ENCODE measurements around the gene SLC18A2. TPM values are rescaled to one million over a fixed set of nuclear protein-coding genes. Genes with fewer than 3 reads are reported as not detected.
A peak's percentile ranks its signal among the peaks of the same experiment; 100 is the strongest.

The SLC18A2 gene
- total and polyA plus RNA-seq, 9 of the 15 experiments (the other 6 are each of a cell fraction or from before 2014, with no cell fraction given): 0.03 to 5.4 (median 0.40) TPM

GRCh38 chr10:117262291-117262902 lies 21.5 kb downstream of the SLC18A2 start:
- H2AFZ ChIP-seq (ENCODE audit: low read depth, low read length): no peak overlapping the region
- no peaks in the 10 kb centered on the region for H4K20me1 ChIP-seq (replicated peaks; ENCODE audit: control insufficient read depth, insufficient read depth, low read length)
- H3K79me2 ChIP-seq (ENCODE audit: control insufficient read depth, insufficient read depth, low read length): no peaks in the 10 kb centered on the region
- H3K4me2 ChIP-seq (ENCODE audit: insufficient read depth, low read length): no peak overlapping the region
- CTCF ChIA-PET (ENCODE audit: low intra/inter-chr PET ratio): no interaction called here
- no TSS peak for BruUV-seq (replicated peaks)
- intact Hi-C loops (cut with micrococcal nuclease): no loop called here
- WGBS (ENCODE audit: insufficient coverage, low coverage, missing lambda C conversion rate): 33% methylated on average over 10 of the region's 10 CpGs
- no peak overlapping the region for H3K9ac ChIP-seq (ENCODE audit: insufficient read depth in 1 of 2, low read depth in 2 of 2, low read length in 2 of 2)
- H3K27ac ChIP-seq (ENCODE audit: extremely low read depth, low read depth, low read length): no peak overlapping the region
- no peak overlapping the region for H3K4me3 ChIP-seq
- DNase-seq (ENCODE audit: extremely low read depth in 1 of 4, low spot score in 3 of 4) (no peak), ATAC-seq (peak; percentile 37), FAIRE-seq (no peak)
- POLR2A ChIA-PET: interaction anchor here (0.6 to 1.6 kb wide), 3 partner anchors 9 to 18 kb away, joined by 3 to 5 read pairs (median 4); no protein-coding TSS in a partner anchor
- H3K9me3 ChIP-seq (replicated peaks; ENCODE audit: control insufficient read depth, insufficient read depth, low read depth, low read length): no peaks in the 10 kb centered on the region
- H3K36me3 ChIP-seq (ENCODE audit: control insufficient read depth, insufficient read depth, low read length): no peaks in the 10 kb centered on the region
- in situ Hi-C loops (cut with MboI): no loop called here
- peaks cover 8 to 25% of the 10 kb centered on the region in 2 experiments; a peak in 3 of 5 replicates for H3K27me3 ChIP-seq (ENCODE audit: control insufficient read depth in 2 of 2, insufficient read depth in 2 of 2, low read length in 2 of 2)
- H3K9me1 ChIP-seq (ENCODE audit: control insufficient read depth, insufficient read depth, low read length): no peaks in the 10 kb centered on the region
- H3K4me1 ChIP-seq (replicated peaks in 1 of 2; ENCODE audit: control insufficient read depth in 2 of 2, insufficient read depth in 2 of 2, low read length in 2 of 2): peaks cover 5 to 21% of the 10 kb centered on the region in 2 experiments; a peak in 3 of 5 replicates
- TF ChIP-seq MGA (IDR thresholded peaks at IDR 0.05): no peak
- peak; percentile 23; the same call in 1 of the 2 replicates for TF ChIP-seq ZNF121 (CRISPR knock-in tag; conservative IDR thresholded peaks at IDR 0.05)
- TF ChIP-seq SNIP1 (IDR thresholded peaks at IDR 0.05; ENCODE audit: low read depth): no peak
- TF ChIP-seq ZNF584 (CRISPR knock-in tag; IDR thresholded peaks at IDR 0.05; ENCODE audit: low read depth): no peak
- no peak for TF ChIP-seq SRSF7 (optimal IDR thresholded peaks at IDR 0.05; ENCODE audit: low read depth, low read length)
- TF ChIP-seq ZNF431 (CRISPR knock-in tag; IDR thresholded peaks at IDR 0.05): peak; percentile 60; the same call in 1 of the 2 replicates
- TF ChIP-seq NR2C2 (CRISPR knock-in tag; IDR thresholded peaks at IDR 0.05): no peak
- no peak for TF ChIP-seq NR2C2 (tag; IDR thresholded peaks at IDR 0.05)
- no peak for TF ChIP-seq GATAD2A (IDR thresholded peaks at IDR 0.05)
- no peak for TF ChIP-seq RUNX1 (IDR thresholded peaks at IDR 0.05; ENCODE audit: low read depth)
